Smooth muscle cell (in vitro differentiated cells): ENCODE results near the gene STARD3NL. TPM values are rescaled to one million over a fixed set of nuclear protein-coding genes. Genes with fewer than 3 reads are reported as not detected.
A peak's percentile ranks its signal among the peaks of the same experiment; 100 is the strongest.

Experiments
- DNase-seq: peaks from one replicate; lab custom pipeline; 2025; ENCODE audit not compliant: unreplicated experiment; lab: John Stamatoyannopoulos, UW
- H2AFZ ChIP-seq: fragments of 200-600 bp; sonication (generic); 2 replicates; pipeline ENCODE4 v1.6.0; 2016; ENCODE audit warnings: antibody characterized with exemption, low read depth, mild to moderate bottlenecking
- H3F3A ChIP-seq: fragments of 200-600 bp; sonication (generic); 2 replicates; pipeline ENCODE4 v1.6.0; 2017; ENCODE audit warnings: antibody characterized with exemption, low read depth
- H3K27ac ChIP-seq: fragments of 200-600 bp; sonication (generic); 2 replicates; pipeline ENCODE4 v1.5.1; 2016; ENCODE audit warnings: low read depth, mild to moderate bottlenecking
- H3K27me3 ChIP-seq: fragments of 200-600 bp; sonication (generic); 2 replicates; pipeline ENCODE4 v1.6.1; 2016; ENCODE audit warnings: low read depth, mild to moderate bottlenecking
- H3K36me3 ChIP-seq: fragments of 200-600 bp; sonication (generic); 2 replicates; pipeline ENCODE4 v1.5.1; 2016; ENCODE audit warnings: low read depth
- H3K4me1 ChIP-seq: fragments of 200-600 bp; sonication (generic); 2 replicates; pipeline ENCODE4 v1.5.1; 2016; ENCODE audit warnings: low read depth
- H3K4me2 ChIP-seq: fragments of 200-600 bp; sonication (generic); 2 replicates; pipeline ENCODE4 v1.6.0; 2016; ENCODE audit warnings: mild to moderate bottlenecking
- H3K4me3 ChIP-seq: fragments of 200-600 bp; sonication (generic); 2 replicates; pipeline ENCODE4 v1.5.1; 2016; ENCODE audit warnings: mild to moderate bottlenecking
- H3K79me2 ChIP-seq: fragments of 200-600 bp; sonication (generic); 2 replicates; pipeline ENCODE4 v1.6.0; 2016; ENCODE audit warnings: low read depth, mild to moderate bottlenecking
- H3K9ac ChIP-seq: fragments of 200-600 bp; sonication (generic); 2 replicates; pipeline ENCODE4 v1.6.0; 2016; ENCODE audit warnings: low read depth
- H3K9me3 ChIP-seq: fragments of 200-600 bp; sonication (generic); replicated peaks from 2 replicates; pipeline ENCODE4 v1.5.1; 2016; ENCODE audit warnings: low read depth
- H4K20me1 ChIP-seq: fragments of 200-600 bp; sonication (generic); 2 replicates; pipeline ENCODE4 v1.6.0; 2016; ENCODE audit warnings: low read depth
- CTCF ChIP-seq: fragments of 200-600 bp; sonication (generic); IDR thresholded peaks from 2 replicates; pipeline ENCODE4 v1.5.1; 2017; ENCODE audit warnings: borderline replicate concordance, mild to moderate bottlenecking, antibody characterized with exemption; ENCODE audit not compliant: insufficient read depth, poor library complexity, severe bottlenecking
- WGBS: methylation state at CpG from one replicate; pipeline ENCODE4 v1.1.7; 2016; ENCODE audit warnings: low lambda C conversion rate; 5-methylcytosine and 5-hydroxymethylcytosine counted together
- polyA plus RNA-seq: library from polyadenylated mRNA; unstranded; fragments of >200 nt; fragmentation: Nextera tagmentation; extraction: Ambion mirVana; gene quantifications from 2 replicates; pipeline ENCODE4 v1.2.1, GENCODE V29; 2016
- total RNA-seq: library from RNA; depleted of rRNA; stranded (reverse); fragments of >200 nt; gene quantifications from 2 replicates; pipeline ENCODE4 v1.2.3, GENCODE V29; 2014

The STARD3NL gene
- total and polyA plus RNA-seq, 2 experiments from 2014 or later, result 62.5 to 81.6 TPM

- peak overlapping the region; percentile 81 for H3K4me3 ChIP-seq
- H3F3A ChIP-seq, result no peaks in the 10 kb centered on the region
- H2AFZ ChIP-seq, result no peak overlapping the region
- no peaks in the 10 kb centered on the region for H3K27me3 ChIP-seq
- H3K9ac ChIP-seq, result peak overlapping the region; percentile 28
- DNase-seq, result no peak
- H4K20me1 ChIP-seq, result peaks cover 50% of the 10 kb centered on the region
- H3K4me2 ChIP-seq, result peak overlapping the region; percentile 85
- H3K36me3 ChIP-seq, result no peaks in the 10 kb centered on the region
- H3K79me2 ChIP-seq, result peaks cover 62% of the 10 kb centered on the region
- WGBS, result 39% methylated on average over 2 of the region's 2 CpGs
- no peaks in the 10 kb centered on the region for H3K9me3 ChIP-seq
- H3K4me1 ChIP-seq, result peaks cover 21% of the 10 kb centered on the region
- TF ChIP-seq CTCF, result no peak
- H3K27ac ChIP-seq, result peak overlapping the region; percentile 91
Observed at GRCh38 chr7:38179776-38180226, 1.8 kb downstream of the STARD3NL start.

DNA sequence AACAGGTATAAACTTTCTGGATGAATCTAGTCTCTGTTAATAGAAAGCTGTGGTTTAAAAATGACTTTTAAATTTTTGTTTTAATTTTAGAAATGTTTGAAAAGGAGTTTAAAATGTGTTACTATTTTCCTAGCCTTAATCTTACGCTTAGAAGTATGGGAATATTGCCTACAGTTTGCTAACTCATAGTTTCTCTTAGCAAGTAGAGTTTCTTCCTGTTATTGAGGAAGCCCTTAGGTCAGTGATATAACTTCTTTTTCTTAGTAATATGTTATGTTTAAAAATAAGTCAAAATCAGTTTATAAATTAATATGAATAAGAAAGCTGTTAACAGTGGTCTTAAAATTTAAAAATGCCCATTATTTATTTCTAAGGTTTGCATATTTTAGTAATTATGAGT lies 3.1 kb downstream of the STARD3NL start:
- Histone ChIP-seq H3K79me2 (peaks cover 75% of the 10 kb centered on the region), H3K36me3 (no peaks in the 10 kb centered on the region), H3F3A (no peaks in the 10 kb centered on the region), H3K27ac (no peak overlapping the region), H3K27me3 (no peaks in the 10 kb centered on the region), H4K20me1 (peaks cover 63% of the 10 kb centered on the region), H3K4me1 (peaks cover 21% of the 10 kb centered on the region), H3K9me3 (no peaks in the 10 kb centered on the region), H2AFZ (no peak overlapping the region), H3K4me3 (no peak overlapping the region), H3K9ac (no peak overlapping the region), H3K4me2 (no peak overlapping the region)
- no peak for DNase-seq
- 93% methylated on average over 1 of the region's 1 CpG for WGBS
- TF ChIP-seq CTCF, result no peak

DNA sequence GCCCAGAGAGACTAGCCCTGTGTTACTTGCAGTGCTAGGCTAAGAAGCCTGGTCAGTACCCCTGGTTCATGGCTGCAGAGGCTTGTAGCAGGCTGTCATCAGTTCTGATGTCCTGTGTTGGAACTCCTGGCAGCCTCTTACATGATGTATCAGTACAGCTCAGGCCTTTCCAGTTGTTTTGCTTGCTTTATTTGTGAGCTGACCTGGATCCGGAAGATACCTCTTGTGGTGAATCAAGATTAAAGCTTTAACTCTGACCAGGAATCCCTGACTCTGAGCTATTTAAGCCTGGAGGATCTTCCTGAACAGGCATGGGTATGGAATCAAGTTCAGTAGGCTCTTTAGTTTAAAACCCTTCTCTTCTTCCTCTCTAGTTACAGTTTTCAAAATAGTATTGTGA lies 4.4 kb downstream of the STARD3NL start:
- Histone ChIP-seq H4K20me1 (peaks cover 77% of the 10 kb centered on the region), H3K27me3 (no peaks in the 10 kb centered on the region), H3K4me3 (no peak overlapping the region), H3K9me3 (no peaks in the 10 kb centered on the region), H2AFZ (no peak overlapping the region), H3F3A (no peaks in the 10 kb centered on the region), H3K27ac (no peak overlapping the region), H3K4me2 (no peak overlapping the region), H3K79me2 (peaks cover 89% of the 10 kb centered on the region), H3K4me1 (peaks cover 17% of the 10 kb centered on the region), H3K36me3 (no peaks in the 10 kb centered on the region), H3K9ac (no peak overlapping the region)
- DNase-seq, result no peak
- WGBS, result 68% methylated on average over 1 of the region's 1 CpG
- no peak for TF ChIP-seq CTCF
